Stimulated activated CD8-positive, alpha-beta memory T cell treated with anti-CD3 and anti-CD28 coated beads, Interleukin-12 subunit alpha, Interleukin-12 subunit beta, amount 100 ng/mL, for 24 hours (primary cell): ENCODE data around the gene RBBP6.

Experiments
- DNase-seq: peaks from one replicate; pipeline ENCODE4 v3.0.0-alpha.2; 2020; ENCODE audit errors: extremely low read depth

RBBP6 gene

GRCh38 chr16:24524855-24525677 is 14.3 kb upstream of the RBBP6 start:
- DNase-seq, result no peak

- DNase-seq, result no peak
Measured at GRCh38 chr16:24525970-24526559, 13.3 kb upstream of the RBBP6 start.

- DNase-seq, result no peak
Measured at GRCh38 chr16:24526701-24527495, 12.5 kb upstream of the RBBP6 start.

- no peak for DNase-seq
Measured at GRCh38 chr16:24531166-24531565, 8.2 kb upstream of the RBBP6 start.

- no peak for DNase-seq
Measured at GRCh38 chr16:24534620-24535019, 4.7 kb upstream of the RBBP6 start.

- no peak for DNase-seq
Measured at GRCh38 chr16:24535827-24536226, 3.5 kb upstream of the RBBP6 start.

- DNase-seq, result no peak
Measured at GRCh38 chr16:24536671-24537070, 2.7 kb upstream of the RBBP6 start.

- DNase-seq, result no peak
Measured at GRCh38 chr16:24537474-24538337, 1.7 kb upstream of the RBBP6 start.

- DNase-seq, result no peak
Measured at GRCh38 chr16:24538756-24539294, 541 bp upstream of the RBBP6 start.

GRCh38 chr16:24539850-24540601 is 660 bp downstream of the RBBP6 start:
- no peak for DNase-seq

GRCh38 chr16:24540602-24541210 is 1.3 kb downstream of the RBBP6 start:
- DNase-seq, result no peak

- no peak for DNase-seq
Measured at GRCh38 chr16:24541233-24541933, 2.0 kb downstream of the RBBP6 start.

- no peak for DNase-seq
Measured at GRCh38 chr16:24543949-24544348, 4.6 kb downstream of the RBBP6 start.

- DNase-seq, result no peak
Measured at GRCh38 chr16:24544640-24545039, 5.3 kb downstream of the RBBP6 start.

- no peak for DNase-seq
Measured at GRCh38 chr16:24550295-24550694, 10.9 kb downstream of the RBBP6 start.

- DNase-seq, result no peak
Measured at GRCh38 chr16:24552705-24553246, 13.4 kb downstream of the RBBP6 start.

GRCh38 chr16:24553983-24554382 is 14.6 kb downstream of the RBBP6 start:
- DNase-seq, result no peak

- no peak for DNase-seq
Measured at GRCh38 chr16:24555346-24555872, 16.0 kb downstream of the RBBP6 start.

GRCh38 chr16:24562811-24563210 is 23.4 kb downstream of the RBBP6 start:
- no peak for DNase-seq
